Spleen (tissue), 11 donors: Measurements from ENCODE around the gene TCF7L2. TPM values are rescaled to one million over a fixed set of nuclear protein-coding genes. Genes with fewer than 3 reads are reported as not detected.

Experiments used
- DNase-seq: peaks from one replicate; pipeline ENCODE4 v3.0.0-alpha.2; 2020
- H3K27ac ChIP-seq, 8 donors: fragments of 200-600 bp; sonication (generic) in 7 of 8; 1 replicate in 4 of 8; 2 replicates in 4 of 8; pipeline versions ENCODE4 v1.5.0 to v1.8.0; 2016 to 2021; ENCODE audit warnings: inconsistent platforms in 4 of 8, mild to moderate bottlenecking in 4 of 8, moderate library complexity in 1 of 8
- H3K27me3 ChIP-seq, 7 donors: fragments of 200-600 bp; sonication (generic) in 6 of 7; replicated peaks in 1 of 7; 1 replicate in 4 of 7; 2 replicates in 3 of 7; pipeline versions ENCODE4 v1.5.0 to v1.8.0; 2016 to 2021; ENCODE audit warnings: inconsistent platforms in 3 of 7, mild to moderate bottlenecking in 1 of 7
- H3K36me3 ChIP-seq, 6 donors: fragments of 200-600 bp; sonication (generic) in 5 of 6; 1 replicate in 4 of 6; 2 replicates in 2 of 6; pipeline versions ENCODE4 v1.5.0 to v1.8.0; 2016 to 2021; ENCODE audit warnings: inconsistent platforms in 2 of 6
- H3K4me1 ChIP-seq, 6 donors: fragments of 200-600 bp; sonication (generic) in 5 of 6; 1 replicate in 3 of 6; 2 replicates in 3 of 6; pipeline versions ENCODE4 v1.5.0 to v1.8.0; 2016 to 2021; ENCODE audit warnings: inconsistent platforms in 3 of 6
- H3K4me3 ChIP-seq, 8 donors: fragments of 200-600 bp; sonication (generic) in 7 of 8; 1 replicate in 4 of 8; 2 replicates in 4 of 8; pipeline versions ENCODE4 v1.5.0 to v1.8.0; 2016 to 2021; ENCODE audit warnings: inconsistent platforms in 4 of 8, mild to moderate bottlenecking in 4 of 8, moderate library complexity in 2 of 8
- H3K9me3 ChIP-seq, 8 donors: fragments of 200-600 bp; sonication (generic) in 7 of 8; 1 replicate in 4 of 8; 2 replicates in 4 of 8; pipeline versions ENCODE4 v1.5.0 to v1.8.0; 2016 to 2021; ENCODE audit warnings: inconsistent platforms in 4 of 8
- POLR2A ChIP-seq, 3 donors: fragments of 450-650 bp; IDR thresholded peaks; one replicate each; pipeline ENCODE4 v1.5.1; 2017; ENCODE audit warnings: antibody characterized with exemption in 3 of 3, mild to moderate bottlenecking in 1 of 3
- POLR2AphosphoS5 ChIP-seq, 3 donors: sonication (generic); formaldehyde crosslinking; IDR thresholded peaks; one replicate each; pipeline ENCODE4 v1.5.1; 2017; ENCODE audit warnings: antibody characterized with exemption in 3 of 3
- WGBS, 5 donors: extraction: QIAGEN DNeasy Blood & Tissue Kit in 3 of 5; methylation state at CpG; one replicate each; pipeline versions ENCODE4 v1.1.5 to v1.1.7; 2013 to 2018; 5-methylcytosine and 5-hydroxymethylcytosine counted together
- intact Hi-C: fragments of 100-400 bp; cut with DNase I; formaldehyde crosslinking; loops from one replicate; pipeline ENCODE4 v1.15.0; 2023; ENCODE audit warnings: low total_unique reads
- polyA plus RNA-seq, 3 donors: library from polyadenylated mRNA; stranded (reverse); fragments of 200-250 nt; gene quantifications; one replicate each; pipeline ENCODE4 v1.2.1, GENCODE V29; 2013
- total RNA-seq, 7 donors: library from RNA; depleted of rRNA in 3 of 7; stranded (reverse); fragments of >200 nt in 3 of 7; fragmentation: NEBNext Ultra II Directional in 4 of 7; extraction: Animal tissue kit (Norgen Biotek cat#: 25700) in 4 of 7; gene quantifications; one replicate each; pipeline versions ENCODE4 v1.1.0 to v1.2.1, GENCODE V29; 2016 to 2021
- TF ChIP-seq, protein P1 (sequence below), 11 experiments: fragments of 200-600 bp in 7 of 11; fragments of 450-650 bp in 4 of 11; sonication (generic) in 4 of 11; IDR thresholded peaks in 8 of 11; conservative IDR thresholded peaks in 3 of 11; 1 replicate in 7 of 11; 2 replicates in 4 of 11; pipeline versions ENCODE4 v1.4.0 to v1.8.0; 2016 to 2021; ENCODE audit warnings: antibody characterized with exemption in 11 of 11, inconsistent platforms in 4 of 11, mild to moderate bottlenecking in 1 of 11
- donor health status: healthy with polysubstance abuse.
- donor health status: DM: no; HTN: no; CAD: no; lungs with moderate emphysema.
- donor health status: DM: no; HTN: no; CAD: no.
- donor health status: Bipolar disorder and iron deficiency.
- donor health status: healthy.
- donor health status: DM: no; HTN: no; CAD: no.
- donor health status: DM: yes; HTN: yes; CAD: no.

The TCF7L2 gene
- total and polyA plus RNA-seq, 10 donors = 4.6 to 85.6 (median 34.7) TPM

DNA sequence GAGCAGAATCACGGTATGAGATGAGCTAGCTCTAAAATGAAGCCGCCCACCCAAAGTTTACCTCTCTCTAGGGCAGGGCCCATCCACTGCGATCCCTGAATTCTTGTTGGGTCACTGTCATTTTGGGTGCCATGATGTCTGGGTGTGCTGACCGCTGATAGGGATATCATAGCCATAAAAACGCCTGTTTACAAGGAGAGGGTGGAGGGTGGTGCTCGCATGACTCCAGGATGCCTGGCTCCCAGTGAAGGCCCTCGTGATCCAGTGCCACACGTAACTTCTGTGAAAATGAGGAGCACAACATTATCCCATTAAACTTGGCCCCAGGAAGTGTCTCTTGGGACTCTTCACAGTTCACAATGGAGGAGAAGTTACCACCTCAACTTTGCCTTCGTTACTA is 139.5 kb downstream of the TCF7L2 start:
- TF ChIP-seq POLR2AphosphoS5 (IDR thresholded peaks at IDR 0.05) (no peak), POLR2A (IDR thresholded peaks at IDR 0.05) (no peak)
- TF ChIP-seq, protein P1, sequence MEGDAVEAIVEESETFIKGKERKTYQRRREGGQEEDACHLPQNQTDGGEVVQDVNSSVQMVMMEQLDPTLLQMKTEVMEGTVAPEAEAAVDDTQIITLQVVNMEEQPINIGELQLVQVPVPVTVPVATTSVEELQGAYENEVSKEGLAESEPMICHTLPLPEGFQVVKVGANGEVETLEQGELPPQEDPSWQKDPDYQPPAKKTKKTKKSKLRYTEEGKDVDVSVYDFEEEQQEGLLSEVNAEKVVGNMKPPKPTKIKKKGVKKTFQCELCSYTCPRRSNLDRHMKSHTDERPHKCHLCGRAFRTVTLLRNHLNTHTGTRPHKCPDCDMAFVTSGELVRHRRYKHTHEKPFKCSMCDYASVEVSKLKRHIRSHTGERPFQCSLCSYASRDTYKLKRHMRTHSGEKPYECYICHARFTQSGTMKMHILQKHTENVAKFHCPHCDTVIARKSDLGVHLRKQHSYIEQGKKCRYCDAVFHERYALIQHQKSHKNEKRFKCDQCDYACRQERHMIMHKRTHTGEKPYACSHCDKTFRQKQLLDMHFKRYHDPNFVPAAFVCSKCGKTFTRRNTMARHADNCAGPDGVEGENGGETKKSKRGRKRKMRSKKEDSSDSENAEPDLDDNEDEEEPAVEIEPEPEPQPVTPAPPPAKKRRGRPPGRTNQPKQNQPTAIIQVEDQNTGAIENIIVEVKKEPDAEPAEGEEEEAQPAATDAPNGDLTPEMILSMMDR (IDR thresholded peaks at IDR 0.05 in 8 of 11, conservative IDR thresholded peaks at IDR 0.05 in 3 of 11) = no peak
- peaks cover 11 to 46% (median 23%) of the 10 kb centered on the region in 6 donors for H3K4me1 ChIP-seq
- no peak overlapping the region for H3K4me3 ChIP-seq
- intact Hi-C loops = no loop called here
- no peaks in the 10 kb centered on the region for H3K27me3 ChIP-seq
- 86 to 96% (median 90%) methylated on average over 9 of the region's 9 CpGs for WGBS, 5 donors
- DNase-seq = no peak
- H3K36me3 ChIP-seq = no peaks in the 10 kb centered on the region
- H3K9me3 ChIP-seq = peaks cover 0 to 7% (median 0%) of the 10 kb centered on the region in 8 donors
- H3K27ac ChIP-seq = no peak overlapping the region

DNA sequence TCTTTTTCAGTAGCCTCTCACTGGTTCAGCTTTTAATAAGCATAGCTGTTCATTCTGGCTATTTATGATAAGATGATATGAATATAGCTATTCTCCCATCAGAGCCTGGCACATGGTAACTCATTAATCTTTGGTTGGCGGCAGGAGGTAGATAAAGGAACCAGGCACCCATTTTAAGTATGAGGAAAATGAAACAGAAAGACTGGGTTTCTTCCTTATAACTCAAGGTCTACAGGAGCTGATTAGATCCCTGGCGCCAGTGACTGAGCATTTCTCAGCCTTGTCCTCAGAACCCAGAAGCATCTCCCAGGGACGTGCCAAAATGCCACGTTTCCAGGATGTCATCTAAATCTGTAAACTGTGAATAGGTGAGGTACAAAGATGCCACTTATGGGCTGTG is 141.9 kb downstream of the TCF7L2 start:
- Histone ChIP-seq H3K36me3 (peaks cover 0 to 8% (median 0%) of the 10 kb centered on the region in 6 donors), H3K4me1 (peaks cover 4 to 59% (median 29%) of the 10 kb centered on the region in 6 donors), H3K4me3 (no peak overlapping the region), H3K27me3 (no peaks in the 10 kb centered on the region), H3K27ac (no peak overlapping the region), H3K9me3 (peaks cover 0 to 7% (median 0%) of the 10 kb centered on the region in 8 donors)
- TF ChIP-seq POLR2A (IDR thresholded peaks at IDR 0.05) = no peak
- no peak for TF ChIP-seq POLR2AphosphoS5 (IDR thresholded peaks at IDR 0.05)
- TF ChIP-seq, protein P1 (IDR thresholded peaks at IDR 0.05 in 8 of 11, conservative IDR thresholded peaks at IDR 0.05 in 3 of 11) = no peak
- intact Hi-C loops = no loop called here
- WGBS, 5 donors = 90 to 96% (median 90%) methylated on average over 4 of the region's 4 CpGs
- DNase-seq = no peak

DNA sequence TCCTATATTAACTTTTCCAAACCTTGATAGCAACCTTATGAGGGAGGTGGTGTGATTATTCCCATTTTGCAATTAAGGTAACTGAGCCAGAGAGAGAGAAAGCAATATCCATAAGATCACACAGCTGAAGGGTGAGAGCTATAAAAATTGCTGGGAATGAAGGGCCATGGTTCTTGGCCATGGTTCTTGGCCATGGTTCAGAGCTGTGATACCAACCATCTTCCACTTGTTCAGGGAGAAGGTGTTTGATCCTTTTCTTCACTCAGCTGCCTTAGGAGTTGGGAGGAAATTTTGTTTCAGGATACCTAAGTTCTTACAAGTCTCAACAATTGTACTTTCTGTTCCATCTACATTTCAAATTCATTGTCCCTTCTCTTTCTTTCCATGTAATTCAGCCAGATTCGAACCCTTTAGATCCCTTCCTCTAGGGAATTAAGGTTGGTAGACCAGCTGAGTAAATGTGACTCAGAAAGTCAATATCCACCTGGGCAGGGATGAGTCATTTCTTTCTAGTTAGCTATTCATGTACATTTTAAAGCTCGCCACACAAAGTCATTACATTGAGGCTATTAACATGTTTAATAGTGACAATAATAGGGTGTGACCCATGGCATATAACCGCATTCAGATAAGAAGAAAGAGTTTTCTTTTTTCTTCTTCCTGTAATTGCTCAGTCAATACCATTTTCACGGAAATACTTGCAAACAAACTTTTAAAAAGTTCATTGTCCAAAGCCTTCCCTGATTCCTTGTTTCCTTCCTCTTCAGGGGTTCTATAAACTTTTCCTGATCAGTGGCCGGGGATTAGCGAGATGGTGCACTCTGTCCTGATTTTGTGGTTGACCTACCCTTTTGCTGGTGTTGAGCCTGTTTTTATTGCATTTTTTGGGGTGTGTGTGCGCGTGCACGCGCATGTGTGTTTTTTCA is 143.4 kb downstream of the TCF7L2 start:
- H3K27ac ChIP-seq = peak overlapping the region in 4 of 8 donors; percentile 9 to 50 (median 32)
- peaks cover 0 to 13% (median 0%) of the 10 kb centered on the region in 6 donors for H3K36me3 ChIP-seq
- H3K9me3 ChIP-seq = peaks cover 0 to 7% (median 0%) of the 10 kb centered on the region in 8 donors
- H3K4me1 ChIP-seq = peaks cover 0 to 53% (median 24%) of the 10 kb centered on the region in 6 donors
- DNase-seq = no peak
- no peak for TF ChIP-seq POLR2A (IDR thresholded peaks at IDR 0.05)
- TF ChIP-seq, protein P1 (IDR thresholded peaks at IDR 0.05 in 8 of 11, conservative IDR thresholded peaks at IDR 0.05 in 3 of 11) = no peak
- TF ChIP-seq POLR2AphosphoS5 (IDR thresholded peaks at IDR 0.05) = peak in 1 of 3 donors; percentile 24
- no peak overlapping the region for H3K4me3 ChIP-seq
- intact Hi-C loops = no loop called here
- H3K27me3 ChIP-seq = no peaks in the 10 kb centered on the region
- WGBS, 5 donors = 62 to 74% (median 66%) methylated on average over 10 of the region's 10 CpGs

DNA sequence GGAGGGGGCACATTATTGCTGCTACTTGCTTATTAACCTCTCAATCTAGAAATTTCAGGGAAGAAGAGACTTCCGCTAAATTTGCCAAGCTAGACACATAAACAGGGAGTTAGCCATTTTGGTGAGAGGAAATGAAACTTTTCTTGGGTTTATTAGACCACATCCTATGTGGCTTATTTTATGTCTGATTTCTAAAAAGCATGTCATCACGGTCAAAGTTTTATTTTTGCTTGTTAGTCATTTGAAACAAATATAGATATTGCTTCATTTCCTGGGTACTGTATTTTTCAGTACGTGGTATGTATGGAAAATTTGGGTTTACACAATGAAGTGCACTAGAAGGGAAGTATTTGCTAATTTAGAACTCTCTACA is 144.1 kb downstream of the TCF7L2 start:
- H3K4me3 ChIP-seq = no peak overlapping the region
- peaks cover 2 to 60% (median 28%) of the 10 kb centered on the region in 6 donors for H3K4me1 ChIP-seq
- H3K27ac ChIP-seq = peak overlapping the region in 4 of 8 donors; percentile 9 to 50 (median 32)
- no peak for DNase-seq
- peaks cover 0 to 7% (median 0%) of the 10 kb centered on the region in 8 donors for H3K9me3 ChIP-seq
- WGBS, 5 donors = 28 to 32% (median 30%) methylated on average over 3 of the region's 3 CpGs
- intact Hi-C loops = no loop called here
- H3K36me3 ChIP-seq = peaks cover 0 to 13% (median 0%) of the 10 kb centered on the region in 6 donors
- H3K27me3 ChIP-seq = no peaks in the 10 kb centered on the region
- TF ChIP-seq POLR2A (IDR thresholded peaks at IDR 0.05) = no peak
